Measurements from ENCODE around the gene ATP5IF1. TPM values are rescaled to one million over a fixed set of nuclear protein-coding genes. Genes with fewer than 3 reads are reported as not detected.

Gene ATP5IF1
- total and polyA plus RNA-seq, 9 of the 15 experiments (the other 6 are each of a cell fraction or from before 2014, with no cell fraction given) = 292 to 1,422 (median 388) TPM

GRCh38 chr1:28282426-28283407 lies 46.8 kb downstream of the ATP5IF1 start (continued):
- TF ChIP-seq FOXJ3 (CRISPR knock-in tag; IDR thresholded peaks at IDR 0.05) (no peak), ZNF280B (CRISPR knock-in tag; IDR thresholded peaks at IDR 0.05) (no peak), ARID2 (IDR thresholded peaks at IDR 0.05) (no peak), TCF7 (IDR thresholded peaks at IDR 0.05; ENCODE audit: borderline replicate concordance) (no peak), POU5F1 (IDR thresholded peaks at IDR 0.05; ENCODE audit: borderline replicate concordance, low read depth, low read length, partially characterized antibody) (no peak), BCLAF1 (IDR thresholded peaks at IDR 0.05; ENCODE audit: borderline replicate concordance in 1 of 2, control insufficient read depth in 1 of 2, low read depth in 2 of 2, low read length in 1 of 2) (no peak), NR2C1 (IDR thresholded peaks at IDR 0.05) (no peak), NR2C1 (tag; IDR thresholded peaks at IDR 0.05) (peak; percentile 27; the same call in 1 of the 2 replicates), PHTF2 (CRISPR knock-in tag; IDR thresholded peaks at IDR 0.05) (no peak), ESRRA (IDR thresholded peaks at IDR 0.05; ENCODE audit: borderline replicate concordance, low read depth) (peak; percentile 59), FOSL1 (tag; conservative IDR thresholded peaks at IDR 0.05) (no peak), FOXA3 (CRISPR knock-in tag; conservative IDR thresholded peaks at IDR 0.05 in 1 of 2, IDR thresholded peaks at IDR 0.05 in 1 of 2) (0 out of 4 replicates have a peak, but pooled peaks of 1 of the 2 experiments have one; percentile 26), EHMT2 (IDR thresholded peaks at IDR 0.05) (no peak), MCM3 (IDR thresholded peaks at IDR 0.05) (no peak), ZNF224 (CRISPR knock-in tag; IDR thresholded peaks at IDR 0.05) (no peak), EZH2 (IDR thresholded peaks at IDR 0.05; ENCODE audit: borderline replicate concordance, low read depth, low read length) (no peak), SIN3B (IDR thresholded peaks at IDR 0.05; ENCODE audit: low read depth) (no peak), POLR2AphosphoS2 (IDR thresholded peaks at IDR 0.05; ENCODE audit: low read length) (peak; percentile 90), ESRRB (CRISPR knock-in tag; IDR thresholded peaks at IDR 0.05; ENCODE audit: borderline replicate concordance) (no peak), TSHZ1 (CRISPR knock-in tag; IDR thresholded peaks at IDR 0.05) (no peak)

All from K562 (cell line).